Kidney (tissue), 14 donors: ENCODE results near the gene C20orf202. TPM values are rescaled to one million over a fixed set of nuclear protein-coding genes. Genes with fewer than 3 reads are reported as not detected.

Source experiments
- DNase-seq, 5 donors: peaks; one replicate each; pipeline ENCODE4 v3.0.0-alpha.2; 2013 to 2020
- FAIRE-seq: peaks from 2 replicates; lab custom pipeline; 2012; peaks lifted over from hg19 to GRCh38; lab: Jason Lieb, UNC
- H3K27ac ChIP-seq, 2 donors: one replicate each; pipeline ENCODE4 v1.7.0; 2013; ENCODE audit warnings: low read depth in 2 of 2, low read length in 2 of 2, inconsistent platforms in 1 of 2
- H3K27me3 ChIP-seq: one replicate; pipeline ENCODE4 v1.7.1; 2013; ENCODE audit warnings: low read length, inconsistent platforms; ENCODE audit not compliant: control insufficient read depth, insufficient read depth
- H3K36me3 ChIP-seq, 3 donors: one replicate each; pipeline versions ENCODE4 v1.7.0 to v1.7.1; 2013; ENCODE audit warnings: low read length in 3 of 3, control low read depth in 1 of 3, inconsistent platforms in 1 of 3; ENCODE audit not compliant: insufficient read depth in 3 of 3, control insufficient read depth in 2 of 3
- H3K4me1 ChIP-seq, 3 donors: one replicate each; pipeline versions ENCODE4 v1.7.0 to v1.7.1; 2013; ENCODE audit warnings: low read length in 3 of 3, inconsistent platforms in 1 of 3, low read depth in 1 of 3; ENCODE audit not compliant: control insufficient read depth in 2 of 3, insufficient read depth in 2 of 3
- H3K4me3 ChIP-seq, 3 donors: one replicate each; pipeline versions ENCODE4 v1.7.0 to v1.8.1; 2013; ENCODE audit warnings: low read length in 3 of 3, control low read depth in 1 of 3, inconsistent platforms in 1 of 3
- H3K9ac ChIP-seq, 3 donors: one replicate each; pipeline versions ENCODE4 v1.7.0 to v1.7.1; 2013; ENCODE audit warnings: low read length in 3 of 3, control low read depth in 1 of 3, inconsistent platforms in 1 of 3
- H3K9me3 ChIP-seq, 3 donors: one replicate each; pipeline versions ENCODE4 v1.7.0 to v1.7.1; 2013; ENCODE audit warnings: low read length in 3 of 3, control low read depth in 1 of 3, inconsistent platforms in 1 of 3; ENCODE audit not compliant: control insufficient read depth in 2 of 3, insufficient read depth in 1 of 3
- CTCF ChIP-seq: IDR thresholded peaks from 3 replicates; pipeline ENCODE4 v1.5.1; 2012; ENCODE audit warnings: mild to moderate bottlenecking, moderate library complexity, borderline replicate concordance; ENCODE audit not compliant: insufficient read depth; ENCODE audit errors: extremely low read depth
- intact Hi-C: fragments of 100-400 bp; cut with DNase I; formaldehyde crosslinking; loops from one replicate; pipeline ENCODE4 v1.11.1; 2022
- polyA plus RNA-seq: library from polyadenylated mRNA; stranded (reverse); fragments of 350-450 nt; fragmentation: Illumina TruSeq; extraction: RNeasy Lipid Tissue Mini Kit (QIAGEN cat#74804); gene quantifications from one replicate; pipeline ENCODE4 v1.2.3, GENCODE V29; 2014; ENCODE audit warnings: low read depth, low replicate concordance; ENCODE audit not compliant: insufficient read depth
- total RNA-seq: library from RNA; stranded (reverse); fragmentation: NEBNext Ultra II Directional; extraction: Animal tissue kit (Norgen Biotek cat#: 25700); gene quantifications from one replicate; pipeline ENCODE4 v1.2.1, GENCODE V29; 2021
- donor health status: control.
- donor health status: control.
- donor health status: control.
- donor health status: control.
- donor health status: control.
- donor health status: DM: yes; HTN: yes; CAD: no.
- donor health status: Normal renal cell carcinoma (clear cell type).

C20orf202 gene
- total and polyA plus RNA-seq, 2 donors from 2014 or later: 0.16 to 0.73 TPM

- H3K27ac ChIP-seq: no peak overlapping the region
- H3K27me3 ChIP-seq: peaks cover 5% of the 10 kb centered on the region
- no peaks in the 10 kb centered on the region for H3K4me1 ChIP-seq
- no peaks in the 10 kb centered on the region for H3K36me3 ChIP-seq
- DNase-seq (no peak), FAIRE-seq (no peak)
- H3K4me3 ChIP-seq: no peak overlapping the region
- no peak for TF ChIP-seq CTCF
- no peaks in the 10 kb centered on the region for H3K9me3 ChIP-seq
- intact Hi-C loops: no loop called here
- H3K9ac ChIP-seq: no peak overlapping the region
These were observed 14.9 kb upstream of the C20orf202 start for GRCh38 chr20:1188347-1188746.

- no peak overlapping the region for H3K9ac ChIP-seq
- H3K36me3 ChIP-seq: no peaks in the 10 kb centered on the region
- no peak for DNase-seq
- no peaks in the 10 kb centered on the region for H3K9me3 ChIP-seq
- no peak overlapping the region for H3K27ac ChIP-seq
- H3K4me3 ChIP-seq: no peak overlapping the region
- intact Hi-C loops: no loop called here
- H3K4me1 ChIP-seq: no peaks in the 10 kb centered on the region
- no peak for FAIRE-seq
- TF ChIP-seq CTCF: no peak
- H3K27me3 ChIP-seq: peaks cover 3% of the 10 kb centered on the region
These were observed 13.4 kb upstream of the C20orf202 start for GRCh38 chr20:1189827-1190226.

- no peaks in the 10 kb centered on the region for H3K36me3 ChIP-seq
- intact Hi-C loops: no loop called here
- H3K27me3 ChIP-seq: peaks cover 3% of the 10 kb centered on the region
- H3K4me3 ChIP-seq: no peak overlapping the region
- H3K9me3 ChIP-seq: no peaks in the 10 kb centered on the region
- no peak overlapping the region for H3K27ac ChIP-seq
- no peak for TF ChIP-seq CTCF
- FAIRE-seq: no peak
- no peak for DNase-seq
- H3K4me1 ChIP-seq: no peaks in the 10 kb centered on the region
- H3K9ac ChIP-seq: no peak overlapping the region
These were observed 12.4 kb upstream of the C20orf202 start for GRCh38 chr20:1190847-1191246.

GRCh38 chr20:1191299-1191698 lies 12.0 kb upstream of the C20orf202 start:
- intact Hi-C loops: no loop called here
- FAIRE-seq: no peak
- Histone ChIP-seq H3K9me3 (no peaks in the 10 kb centered on the region), H3K27ac (no peak overlapping the region), H3K27me3 (peaks cover 3% of the 10 kb centered on the region), H3K4me1 (no peaks in the 10 kb centered on the region), H3K9ac (no peak overlapping the region), H3K36me3 (no peaks in the 10 kb centered on the region), H3K4me3 (no peak overlapping the region)
- no peak for DNase-seq
- no peak for TF ChIP-seq CTCF
